HG03139 (cell line): ENCODE measurements around the gene GPLD1.
"Not testable (repeated sequence)": the region's sequence is repeated elsewhere in the genome, so short reads cannot be mapped to it uniquely, and the experiment has no call there.

Experiments
- ATAC-seq: cut with Tn5 transposase; IDR thresholded peaks from one replicate; pipeline ENCODE4 v1.9.1; 2021; ENCODE audit not compliant: unreplicated experiment

Gene GPLD1

DNA sequence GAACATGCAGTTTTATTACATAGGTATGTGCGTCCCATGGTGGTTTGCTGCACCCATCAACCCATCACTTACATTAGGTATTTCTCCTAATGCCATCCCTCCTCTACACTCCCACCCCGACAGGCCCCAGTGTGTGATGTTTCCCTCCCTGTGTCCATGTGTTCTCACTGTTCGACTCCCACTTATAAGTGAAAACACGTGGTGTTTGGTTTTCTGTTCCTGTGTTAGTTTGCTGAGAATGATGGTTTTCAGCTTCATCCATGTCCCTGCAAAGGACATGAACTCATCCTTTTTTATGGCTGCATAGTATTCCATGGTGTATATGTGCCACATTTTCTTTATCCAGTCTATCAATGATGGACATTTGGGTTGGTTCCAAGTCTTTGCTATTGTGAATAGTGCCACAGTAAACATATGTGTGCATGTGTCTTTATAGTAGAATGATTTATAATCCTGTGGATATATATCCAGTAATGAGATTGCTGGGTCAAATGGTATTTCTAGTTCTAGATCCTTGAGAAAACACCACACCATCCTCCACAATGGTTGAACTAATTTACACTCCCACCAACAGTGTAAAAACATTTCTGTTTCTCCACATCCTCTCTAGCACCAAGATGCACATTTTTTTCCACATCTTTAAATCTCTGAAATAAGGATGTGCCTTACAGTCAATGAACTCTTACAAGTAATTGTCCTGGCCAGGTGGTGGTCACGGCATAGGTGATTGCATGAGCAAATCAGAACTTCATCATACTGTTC is 104.8 kb downstream of the GPLD1 start:
- not testable (repeated sequence) for ATAC-seq

DNA sequence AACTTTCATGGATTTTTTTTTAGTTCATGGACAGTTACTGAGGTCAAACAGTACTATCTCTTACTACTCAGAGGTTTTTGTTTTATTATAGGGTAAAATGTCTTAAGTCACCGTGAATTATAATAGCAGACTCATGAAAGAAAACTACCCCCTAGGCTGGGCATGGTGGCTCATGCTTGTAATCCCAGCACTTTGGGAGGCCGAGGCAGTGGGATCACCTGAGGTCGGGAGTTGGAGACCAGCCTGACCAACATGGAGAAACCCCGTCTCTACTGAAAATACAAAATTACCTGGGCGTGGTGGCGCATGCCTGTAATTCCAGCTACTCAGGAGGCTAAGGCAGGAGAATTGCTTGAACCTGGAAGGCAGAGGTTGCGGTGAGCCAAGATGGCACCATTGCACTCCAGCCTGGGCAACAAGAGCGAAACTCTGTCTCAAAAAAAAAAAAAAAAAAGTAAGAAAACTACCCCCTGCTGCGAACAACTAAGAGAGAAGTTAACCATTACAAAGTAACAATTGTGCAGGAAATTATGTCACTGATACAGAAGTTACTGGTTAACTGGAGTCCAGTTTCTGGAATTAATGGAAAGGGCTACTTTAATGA is 106.4 kb downstream of the GPLD1 start:
- not testable (repeated sequence) for ATAC-seq

GRCh38 chr6:24382220-24382540 is 107.2 kb downstream of the GPLD1 start:
- no peak for ATAC-seq

DNA sequence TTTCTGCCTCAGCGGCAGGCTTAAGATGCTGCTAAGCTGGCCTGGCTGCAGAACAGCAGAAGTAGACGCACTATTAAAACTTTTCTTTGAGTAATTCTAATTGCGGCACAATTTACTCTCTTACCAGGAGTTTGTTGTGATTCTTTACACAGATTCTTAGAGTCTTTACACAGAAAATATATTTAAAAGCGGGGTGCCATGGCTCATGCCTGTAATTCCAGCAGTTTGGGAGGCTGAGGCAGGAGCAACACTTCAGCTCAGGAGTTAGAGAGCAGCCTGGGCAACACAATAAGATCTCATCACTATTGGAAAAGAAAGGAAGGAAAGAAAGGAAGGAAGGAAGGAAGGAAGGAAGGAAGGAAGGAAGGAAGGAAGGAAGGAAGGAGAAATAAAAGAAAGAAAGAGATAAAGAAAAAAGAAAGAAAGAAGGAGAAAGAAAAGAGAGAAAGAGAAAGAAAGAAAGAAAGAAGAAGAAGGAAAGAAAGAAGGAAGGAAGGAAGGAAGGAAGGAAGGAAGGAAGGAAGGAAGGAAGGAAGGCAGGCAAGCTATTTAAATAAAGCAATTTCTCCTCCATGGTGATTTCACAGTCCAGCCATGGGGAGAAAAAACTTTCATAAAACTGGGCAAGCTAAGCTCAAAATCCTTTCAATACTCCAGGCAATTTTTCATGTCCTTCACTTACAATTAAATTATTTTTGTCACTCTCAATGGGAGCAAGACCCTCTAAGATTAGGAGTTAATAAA is 107.7 kb downstream of the GPLD1 start:
- ATAC-seq, result no peak

DNA sequence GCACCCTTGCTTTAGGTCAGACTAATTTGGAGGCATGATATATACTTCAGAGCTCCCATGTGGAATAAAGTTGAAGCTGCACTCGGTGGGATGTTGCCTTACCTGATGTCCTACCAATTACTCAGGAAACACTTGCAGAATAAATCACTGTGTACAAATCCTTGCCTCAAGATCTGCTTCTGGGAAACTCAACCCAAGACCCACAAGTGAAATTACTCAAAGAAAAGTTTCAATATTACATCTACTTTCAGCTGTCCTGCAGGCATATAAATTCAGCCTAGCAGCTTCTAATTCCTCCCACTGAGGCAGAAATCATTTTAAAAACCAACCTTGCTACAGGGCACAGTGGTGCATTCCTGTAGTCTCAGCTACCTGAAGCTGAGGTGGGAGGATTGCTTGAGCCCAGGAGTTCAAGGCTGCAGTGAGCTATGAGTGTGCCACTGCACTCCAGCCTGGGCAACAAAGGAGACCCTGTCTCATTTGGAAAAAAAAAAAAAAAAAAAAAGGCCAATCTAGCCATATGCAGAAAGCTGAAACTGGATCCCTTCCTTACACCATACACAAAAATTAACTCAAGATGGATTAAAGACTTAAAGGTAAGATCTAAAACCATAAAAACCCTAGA is 110.8 kb downstream of the GPLD1 start:
- ATAC-seq, result no peak
